Left lung (tissue), 10 donors: ENCODE measurements around the gene SLC6A1. TPM values are rescaled to one million over a fixed set of nuclear protein-coding genes. Genes with fewer than 3 reads are reported as not detected.

Experiments used
- ATAC-seq: fragments of 200-7000 bp; cut with Tn5 transposase; one replicate; pipeline ENCODE4 v1.9.1; 2020; ENCODE audit warnings: moderate library complexity
- DNase-seq, 4 donors: peaks; one replicate each; pipeline ENCODE4 v3.0.0-alpha.2; 2013 to 2020
- H3K27ac ChIP-seq, 2 donors: fragments of 200-600 bp; sonication (generic) in 1 of 2; one replicate each; pipeline versions ENCODE4 v1.5.0 to v1.8.0; 2020 to 2021
- H3K27me3 ChIP-seq, 2 donors: fragments of 200-600 bp; sonication (generic) in 1 of 2; one replicate each; pipeline versions ENCODE4 v1.5.0 to v1.8.0; 2020 to 2021
- H3K36me3 ChIP-seq, 2 donors: fragments of 200-600 bp; sonication (generic) in 1 of 2; one replicate each; pipeline versions ENCODE4 v1.5.0 to v1.8.0; 2020 to 2021
- H3K4me1 ChIP-seq, 2 donors: fragments of 200-600 bp; one replicate each; pipeline ENCODE4 v1.8.0; 2021
- H3K4me3 ChIP-seq, 2 donors: fragments of 200-600 bp; sonication (generic) in 1 of 2; one replicate each; pipeline versions ENCODE4 v1.5.0 to v1.8.0; 2020 to 2021; ENCODE audit warnings: mild to moderate bottlenecking in 1 of 2
- H3K9me3 ChIP-seq, 2 donors: fragments of 200-600 bp; sonication (generic) in 1 of 2; one replicate each; pipeline versions ENCODE4 v1.5.0 to v1.8.0; 2020 to 2021
- CTCF ChIP-seq, 2 donors: fragments of 200-600 bp; sonication (generic) in 1 of 2; IDR thresholded peaks; one replicate each; pipeline versions ENCODE4 v1.5.0 to v1.8.0; 2021; ENCODE audit warnings: antibody characterized with exemption in 2 of 2
- intact Hi-C, 2 donors: fragments of 100-400 bp; cut with DNase I; formaldehyde crosslinking; loops; one replicate each; pipeline versions ENCODE4 v1.11.2 to v1.14.2; 2022
- polyA plus RNA-seq, 6 donors: library from polyadenylated mRNA; unstranded; fragments of 120-200 nt; gene quantifications; one replicate each; pipeline ENCODE4 v1.2.1, GENCODE V29; 2013; ENCODE audit not compliant: insufficient read length in 6 of 6
- total RNA-seq, 2 donors: library from RNA; stranded (reverse); fragmentation: NEBNext Ultra II Directional; extraction: Animal tissue kit (Norgen Biotek cat#: 25700); gene quantifications; one replicate each; pipeline ENCODE4 v1.2.1, GENCODE V29; 2021
- donor health status: DM: no; HTN: yes; CAD: no.
- donor health status: DM: no; HTN: no; CAD: no.

SLC6A1 gene
- total and polyA plus RNA-seq, 8 donors: 0.97 to 7.2 (median 5.3) TPM

- Histone ChIP-seq H3K4me3 (no peak overlapping the region), H3K27ac (no peak overlapping the region), H3K9me3 (no peaks in the 10 kb centered on the region), H3K36me3 (no peaks in the 10 kb centered on the region), H3K4me1 (peaks cover 0 to 5% of the 10 kb centered on the region in 2 donors), H3K27me3 (no peaks in the 10 kb centered on the region)
- ATAC-seq: no peak
- intact Hi-C loops: no loop called here
- no peak for TF ChIP-seq CTCF (IDR thresholded peaks at IDR 0.05)
- DNase-seq: no peak
Observed at GRCh38 chr3:10960255-10960654, 32.3 kb upstream of the SLC6A1 start.

- H3K9me3 ChIP-seq: no peaks in the 10 kb centered on the region
- H3K4me1 ChIP-seq: peaks cover 0 to 5% of the 10 kb centered on the region in 2 donors
- TF ChIP-seq CTCF (IDR thresholded peaks at IDR 0.05): no peak
- DNase-seq (no peak), ATAC-seq (no peak)
- no peaks in the 10 kb centered on the region for H3K27me3 ChIP-seq
- intact Hi-C loops: no loop called here
- no peak overlapping the region for H3K4me3 ChIP-seq
- H3K36me3 ChIP-seq: no peaks in the 10 kb centered on the region
- no peak overlapping the region for H3K27ac ChIP-seq
Observed at GRCh38 chr3:10961921-10962320, 30.6 kb upstream of the SLC6A1 start.

GRCh38 chr3:10962481-10963036 lies 30.0 kb upstream of the SLC6A1 start:
- no peaks in the 10 kb centered on the region for H3K9me3 ChIP-seq
- DNase-seq: no peak
- H3K27me3 ChIP-seq: no peaks in the 10 kb centered on the region
- TF ChIP-seq CTCF (IDR thresholded peaks at IDR 0.05): no peak
- ATAC-seq: no peak
- H3K4me3 ChIP-seq: no peak overlapping the region
- no peaks in the 10 kb centered on the region for H3K36me3 ChIP-seq
- intact Hi-C loops: no loop called here
- no peak overlapping the region for H3K27ac ChIP-seq
- H3K4me1 ChIP-seq: peaks cover 0 to 5% of the 10 kb centered on the region in 2 donors

- H3K4me3 ChIP-seq: no peak overlapping the region
- intact Hi-C loops: no loop called here
- TF ChIP-seq CTCF (IDR thresholded peaks at IDR 0.05): no peak
- H3K27me3 ChIP-seq: no peaks in the 10 kb centered on the region
- ATAC-seq (peak; percentile 48), DNase-seq (peak in 1 of 4 donors; percentile 35)
- H3K27ac ChIP-seq: no peak overlapping the region
- no peaks in the 10 kb centered on the region for H3K9me3 ChIP-seq
- H3K4me1 ChIP-seq: no peaks in the 10 kb centered on the region
- H3K36me3 ChIP-seq: no peaks in the 10 kb centered on the region
Observed at GRCh38 chr3:10964537-10965167, 27.9 kb upstream of the SLC6A1 start.

GRCh38 chr3:10968401-10968800 lies 24.1 kb upstream of the SLC6A1 start:
- Histone ChIP-seq H3K9me3 (no peaks in the 10 kb centered on the region), H3K27me3 (peaks cover 0 to 18% of the 10 kb centered on the region in 2 donors), H3K4me3 (no peak overlapping the region), H3K4me1 (no peaks in the 10 kb centered on the region), H3K36me3 (no peaks in the 10 kb centered on the region), H3K27ac (no peak overlapping the region)
- DNase-seq (peak in 1 of 4 donors; percentile 28), ATAC-seq (no peak)
- TF ChIP-seq CTCF (IDR thresholded peaks at IDR 0.05): no peak
- intact Hi-C loops: no loop called here
